Neural cell (in vitro differentiated cells): ENCODE data around the gene THADA. TPM values are rescaled to one million over a fixed set of nuclear protein-coding genes. Genes with fewer than 3 reads are reported as not detected.

Source experiments
- H2AFZ ChIP-seq: fragments of 200-600, 300-800 bp; sonication (generic), shearing (Covaris generic); 2 replicates; pipeline ENCODE4 v1.6.0; 2014; ENCODE audit warnings: low read depth, mild to moderate bottlenecking, antibody characterized with exemption, low read length, moderate library complexity
- H3F3A ChIP-seq: fragments of 200-600 bp; shearing (Covaris generic); 2 replicates; pipeline ENCODE4 v1.6.1; 2016; ENCODE audit warnings: mild to moderate bottlenecking, moderate library complexity, mixed read lengths, antibody characterized with exemption, low read length; ENCODE audit not compliant: insufficient read depth, poor library complexity, severe bottlenecking
- H3K27ac ChIP-seq: fragments of 200-600, 300-800 bp; sonication (generic), shearing (Covaris generic); 2 replicates; pipeline ENCODE4 v1.5.1; 2014; ENCODE audit warnings: mild to moderate bottlenecking, low read length, moderate library complexity
- H3K27me3 ChIP-seq: fragments of 300-800, 200-600 bp; sonication (generic), shearing (Covaris generic); 2 replicates; pipeline ENCODE4 v1.6.0; 2014; ENCODE audit warnings: mild to moderate bottlenecking, low read depth, low read length, moderate library complexity; ENCODE audit not compliant: insufficient read depth
- H3K36me3 ChIP-seq: fragments of 300-800, 200-600 bp; sonication (generic), shearing (Covaris generic); 2 replicates; pipeline ENCODE4 v1.5.1; 2014; ENCODE audit warnings: mild to moderate bottlenecking, antibody characterized with exemption, low read length, moderate library complexity; ENCODE audit not compliant: insufficient read depth
- H3K4me2 ChIP-seq: fragments of 300-800, 200-600 bp; sonication (generic), shearing (Covaris generic); 2 replicates; pipeline ENCODE4 v1.6.0; 2014; ENCODE audit warnings: mild to moderate bottlenecking, low read length
- H3K4me3 ChIP-seq: fragments of 300-800, 200-600 bp; sonication (generic), shearing (Covaris generic); 2 replicates; pipeline ENCODE4 v1.5.1; 2014; ENCODE audit warnings: mild to moderate bottlenecking, low read length, moderate library complexity
- H3K79me2 ChIP-seq: fragments of 200-600 bp; shearing (Covaris generic); replicated peaks from 2 replicates; pipeline ENCODE4 v1.6.0; 2014; ENCODE audit warnings: mild to moderate bottlenecking, low read length, moderate library complexity; ENCODE audit not compliant: insufficient read depth
- H3K9ac ChIP-seq: fragments of 300-800, 200-600 bp; sonication (generic), shearing (Covaris generic); 2 replicates; pipeline ENCODE4 v1.6.1; 2016; ENCODE audit warnings: mild to moderate bottlenecking, low read length, mixed read lengths
- H3K9me2 ChIP-seq: fragments of 200-600 bp; shearing (Covaris generic); 2 replicates; pipeline ENCODE4 v1.6.1; 2016; ENCODE audit warnings: mild to moderate bottlenecking, low read length, mixed read lengths; ENCODE audit not compliant: insufficient read depth
- H3K9me3 ChIP-seq: fragments of 200-600, 300-800 bp; sonication (generic), shearing (Covaris generic); 2 replicates; pipeline ENCODE4 v1.6.1; 2016; ENCODE audit warnings: mild to moderate bottlenecking, mixed run types, low read length, moderate library complexity, mixed read lengths
- H4K20me1 ChIP-seq: fragments of 200-600 bp; shearing (Covaris generic); 2 replicates; pipeline ENCODE4 v1.6.1; 2016; ENCODE audit warnings: mild to moderate bottlenecking, mixed run types; ENCODE audit not compliant: insufficient read depth
- CTCF ChIP-seq: fragments of 450-650 bp; IDR thresholded peaks from 2 replicates; pipeline ENCODE4 v1.5.1; 2014; ENCODE audit warnings: antibody characterized with exemption, mild to moderate bottlenecking, moderate library complexity; ENCODE audit not compliant: poor library complexity, severe bottlenecking
- EP300 ChIP-seq: fragments of 450-650 bp; conservative IDR thresholded peaks from 2 replicates; pipeline ENCODE4 v1.6.1; 2014; ENCODE audit warnings: antibody characterized with exemption, mild to moderate bottlenecking, moderate library complexity; ENCODE audit not compliant: poor library complexity, severe bottlenecking
- EZH2 ChIP-seq: fragments of 200-600, 300-800 bp; shearing (Covaris generic), sonication (generic); IDR thresholded peaks from 2 replicates; pipeline ENCODE4 v1.6.1; 2014; ENCODE audit warnings: antibody characterized with exemption, low read length, borderline replicate concordance, mild to moderate bottlenecking; ENCODE audit not compliant: insufficient read depth, poor library complexity, severe bottlenecking
- MXI1 ChIP-seq: fragments of 450-650 bp; conservative IDR thresholded peaks from 2 replicates; pipeline ENCODE4 v1.6.1; 2014; ENCODE audit warnings: antibody characterized with exemption, mild to moderate bottlenecking; ENCODE audit not compliant: poor library complexity, severe bottlenecking
- POLR2AphosphoS5 ChIP-seq: IDR thresholded peaks from 2 replicates; pipeline ENCODE4 v1.6.1; 2012
- RAD21 ChIP-seq: fragments of 450-650 bp; conservative IDR thresholded peaks from 2 replicates; pipeline ENCODE4 v1.6.1; 2014; ENCODE audit warnings: antibody characterized with exemption, mild to moderate bottlenecking, moderate library complexity
- SMC3 ChIP-seq: fragments of 450-650 bp; conservative IDR thresholded peaks from 2 replicates; pipeline ENCODE4 v1.6.1; 2014; ENCODE audit warnings: antibody characterized with exemption, mild to moderate bottlenecking, moderate library complexity; ENCODE audit not compliant: poor library complexity
- TAF1 ChIP-seq: IDR thresholded peaks from 2 replicates; pipeline ENCODE4 v1.6.1; 2012; ENCODE audit warnings: low read depth
- polyA plus RNA-seq: library from polyadenylated mRNA; depleted of rRNA; stranded (reverse); fragments of >200 nt; gene quantifications from 2 replicates; pipeline ENCODE4 v1.2.3, GENCODE V29; 2014
- TF ChIP-seq, protein P1 (sequence below): IDR thresholded peaks from 2 replicates; pipeline ENCODE4 v1.6.1; 2012; ENCODE audit warnings: borderline replicate concordance

THADA gene
- polyA plus RNA-seq, 1 donor from 2014 or later: 8.5 TPM

- Histone ChIP-seq H3K9me3 (no peaks in the 10 kb centered on the region), H3K27me3 (no peaks in the 10 kb centered on the region), H3K9me2 (no peaks in the 10 kb centered on the region), H3K4me2 (no peak overlapping the region), H4K20me1 (no peaks in the 10 kb centered on the region), H3K9ac (no peak overlapping the region), H3K27ac (no peak overlapping the region), H2AFZ (no peak overlapping the region), H3K36me3 (no peaks in the 10 kb centered on the region), H3F3A (no peaks in the 10 kb centered on the region), H3K79me2 (no peaks in the 10 kb centered on the region), H3K4me3 (no peak overlapping the region)
- no peak for TF ChIP-seq CTCF
- no peak for TF ChIP-seq POLR2AphosphoS5
- no peak for TF ChIP-seq EP300
- no peak for TF ChIP-seq TAF1
- no peak for TF ChIP-seq RAD21
- TF ChIP-seq EZH2: no peak
- TF ChIP-seq, protein P1, sequence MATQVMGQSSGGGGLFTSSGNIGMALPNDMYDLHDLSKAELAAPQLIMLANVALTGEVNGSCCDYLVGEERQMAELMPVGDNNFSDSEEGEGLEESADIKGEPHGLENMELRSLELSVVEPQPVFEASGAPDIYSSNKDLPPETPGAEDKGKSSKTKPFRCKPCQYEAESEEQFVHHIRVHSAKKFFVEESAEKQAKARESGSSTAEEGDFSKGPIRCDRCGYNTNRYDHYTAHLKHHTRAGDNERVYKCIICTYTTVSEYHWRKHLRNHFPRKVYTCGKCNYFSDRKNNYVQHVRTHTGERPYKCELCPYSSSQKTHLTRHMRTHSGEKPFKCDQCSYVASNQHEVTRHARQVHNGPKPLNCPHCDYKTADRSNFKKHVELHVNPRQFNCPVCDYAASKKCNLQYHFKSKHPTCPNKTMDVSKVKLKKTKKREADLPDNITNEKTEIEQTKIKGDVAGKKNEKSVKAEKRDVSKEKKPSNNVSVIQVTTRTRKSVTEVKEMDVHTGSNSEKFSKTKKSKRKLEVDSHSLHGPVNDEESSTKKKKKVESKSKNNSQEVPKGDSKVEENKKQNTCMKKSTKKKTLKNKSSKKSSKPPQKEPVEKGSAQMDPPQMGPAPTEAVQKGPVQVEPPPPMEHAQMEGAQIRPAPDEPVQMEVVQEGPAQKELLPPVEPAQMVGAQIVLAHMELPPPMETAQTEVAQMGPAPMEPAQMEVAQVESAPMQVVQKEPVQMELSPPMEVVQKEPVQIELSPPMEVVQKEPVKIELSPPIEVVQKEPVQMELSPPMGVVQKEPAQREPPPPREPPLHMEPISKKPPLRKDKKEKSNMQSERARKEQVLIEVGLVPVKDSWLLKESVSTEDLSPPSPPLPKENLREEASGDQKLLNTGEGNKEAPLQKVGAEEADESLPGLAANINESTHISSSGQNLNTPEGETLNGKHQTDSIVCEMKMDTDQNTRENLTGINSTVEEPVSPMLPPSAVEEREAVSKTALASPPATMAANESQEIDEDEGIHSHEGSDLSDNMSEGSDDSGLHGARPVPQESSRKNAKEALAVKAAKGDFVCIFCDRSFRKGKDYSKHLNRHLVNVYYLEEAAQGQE: no peak
These were observed 269.6 kb downstream of the THADA start for GRCh38 chr2:43326101-43326825.

- Histone ChIP-seq H3K36me3 (no peaks in the 10 kb centered on the region), H3K4me3 (no peak overlapping the region), H3K9me3 (no peaks in the 10 kb centered on the region), H3K9ac (no peak overlapping the region), H3K27me3 (no peaks in the 10 kb centered on the region), H3K9me2 (no peaks in the 10 kb centered on the region), H2AFZ (no peak overlapping the region), H3F3A (no peaks in the 10 kb centered on the region), H3K4me2 (no peak overlapping the region), H3K79me2 (no peaks in the 10 kb centered on the region), H4K20me1 (no peaks in the 10 kb centered on the region), H3K27ac (no peak overlapping the region)
- TF ChIP-seq CTCF (no peak), EP300 (no peak), POLR2AphosphoS5 (no peak), RAD21 (no peak), SMC3 (no peak), MXI1 (no peak), EZH2 (no peak), TAF1 (no peak)
- TF ChIP-seq, protein P1: no peak
These were observed 270.6 kb downstream of the THADA start for GRCh38 chr2:43325107-43325811.
